Measurements from ENCODE around the gene BCL7C.

- TF ChIP-seq CTCF (CRISPR knock-in tag; IDR thresholded peaks at IDR 0.05) (no peak), ADNP (CRISPR knock-in tag; IDR thresholded peaks at IDR 0.05) (no peak), ZNF207 (IDR thresholded peaks at IDR 0.05; ENCODE audit: borderline replicate concordance) (no peak), MYC (CRISPR knock-in tag; IDR thresholded peaks at IDR 0.05; ENCODE audit: borderline replicate concordance) (no peak), FOXJ3 (CRISPR knock-in tag; IDR thresholded peaks at IDR 0.05; ENCODE audit: borderline replicate concordance) (no peak)
Measured at GRCh38 chr16:30886145-30886544, 7.7 kb downstream of the BCL7C start.

All from HepG2 (cell line).